NCI-H2171 treated with DMSO at 0.1 percent for 48 hours (cell line): Measurements from ENCODE around the gene PDE6C.

ENCODE experiments used
- DNase-seq: peaks from one replicate; lab custom pipeline; 2025; lab: John Stamatoyannopoulos, UW

PDE6C gene

GRCh38 chr10:93703066-93703465, 90.7 kb downstream of the PDE6C start:
- DNase-seq: peak; percentile 23

GRCh38 chr10:93703841-93704240, 91.5 kb downstream of the PDE6C start:
- no peak for DNase-seq

GRCh38 chr10:93704451-93704850, 92.1 kb downstream of the PDE6C start:
- no peak for DNase-seq

GRCh38 chr10:93707623-93708022, 95.3 kb downstream of the PDE6C start:
- no peak for DNase-seq

DNA sequence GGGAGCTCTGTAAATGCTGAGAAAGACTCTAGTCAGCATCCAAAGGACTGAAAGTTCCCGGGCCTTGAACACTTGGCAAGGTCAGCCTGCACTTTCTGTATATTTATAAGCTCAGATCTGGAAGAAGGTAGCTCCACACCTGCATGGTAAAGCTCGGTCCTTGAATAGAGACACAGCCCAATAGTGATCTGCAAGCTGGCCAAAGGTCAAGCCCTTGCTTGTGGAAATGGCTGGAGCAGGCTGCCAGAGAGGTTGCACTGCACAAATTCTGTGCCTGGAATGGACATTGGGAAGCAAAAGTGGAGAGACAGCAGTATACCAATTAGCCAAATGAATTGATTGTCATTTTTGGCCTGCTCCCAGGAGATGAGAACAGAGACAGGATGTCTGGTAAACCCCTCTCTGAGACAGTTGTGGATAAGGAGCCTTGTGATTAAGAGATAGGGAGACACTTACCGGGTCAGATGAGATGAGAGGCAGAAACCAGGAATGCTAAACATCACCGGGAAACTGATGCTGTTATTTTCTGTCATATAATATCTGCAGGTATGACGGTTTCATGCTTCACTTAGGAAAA, 98.1 kb downstream of the PDE6C start:
- DNase-seq: peak; percentile 1

GRCh38 chr10:93711891-93712290, 99.6 kb downstream of the PDE6C start:
- no peak for DNase-seq

- no peak for DNase-seq
These were observed 100.3 kb downstream of the PDE6C start for GRCh38 chr10:93712593-93712992.

GRCh38 chr10:93715345-93715744, 103.0 kb downstream of the PDE6C start:
- no peak for DNase-seq
